ENCODE measurements around the gene PAK5. TPM values are rescaled to one million over a fixed set of nuclear protein-coding genes. Genes with fewer than 3 reads are reported as not detected.

Gene PAK5
- total and polyA plus RNA-seq, 9 of the 15 experiments (the other 6 are each of a cell fraction or from before 2014, with no cell fraction given): not detected

DNA sequence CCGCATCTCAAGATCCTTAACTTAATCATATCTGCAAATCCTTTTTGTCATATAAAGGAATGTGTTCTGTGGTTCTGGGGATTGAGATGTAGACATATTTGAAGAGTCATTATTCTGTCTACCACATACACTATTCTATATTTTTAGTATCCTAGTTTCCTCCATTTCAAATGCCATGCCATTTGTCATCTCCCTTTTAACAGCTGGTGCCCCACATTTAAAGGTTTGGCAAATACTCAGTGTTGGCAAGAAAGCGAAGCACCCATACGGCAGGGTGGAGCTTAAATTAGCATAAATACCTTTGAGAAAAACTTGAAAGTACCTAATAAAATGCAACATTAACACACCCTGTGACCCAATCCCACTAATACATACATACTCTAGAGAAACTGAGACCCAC lies 31.7 kb downstream of the PAK5 start:
- no peak overlapping the region for H3K27ac ChIP-seq (ENCODE audit: extremely low read depth, low read depth, low read length)
- POLR2A ChIA-PET: no interaction called here
- 7% methylated on average over 3 of the region's 3 CpGs for WGBS (ENCODE audit: insufficient coverage, low coverage, missing lambda C conversion rate)
- H3K36me3 ChIP-seq (ENCODE audit: control insufficient read depth, insufficient read depth, low read length): no peaks in the 10 kb centered on the region
- in situ Hi-C loops (cut with MboI): no loop called here
- H3K9ac ChIP-seq (ENCODE audit: insufficient read depth in 1 of 2, low read depth in 2 of 2, low read length in 2 of 2): no peak overlapping the region
- DNase-seq (ENCODE audit: extremely low read depth in 1 of 4, low spot score in 3 of 4) (no peak), FAIRE-seq (no peak), ATAC-seq (no peak)
- H4K20me1 ChIP-seq (replicated peaks; ENCODE audit: control insufficient read depth, insufficient read depth, low read length): no peaks in the 10 kb centered on the region
- CTCF ChIA-PET (ENCODE audit: low intra/inter-chr PET ratio): no interaction called here
- H3K4me1 ChIP-seq (replicated peaks in 1 of 2; ENCODE audit: control insufficient read depth in 2 of 2, insufficient read depth in 2 of 2, low read length in 2 of 2): no peaks in the 10 kb centered on the region
- H3K27me3 ChIP-seq (ENCODE audit: control insufficient read depth in 2 of 2, insufficient read depth in 2 of 2, low read length in 2 of 2): no peaks in the 10 kb centered on the region
- no peak overlapping the region for H3K4me2 ChIP-seq (ENCODE audit: insufficient read depth, low read length)
- no peaks in the 10 kb centered on the region for H3K9me3 ChIP-seq (replicated peaks; ENCODE audit: control insufficient read depth, insufficient read depth, low read depth, low read length)
- H3K4me3 ChIP-seq: no peak overlapping the region
- H3K9me1 ChIP-seq (ENCODE audit: control insufficient read depth, insufficient read depth, low read length): no peaks in the 10 kb centered on the region
- intact Hi-C loops (cut with micrococcal nuclease): no loop called here
- H2AFZ ChIP-seq (ENCODE audit: low read depth, low read length): no peak overlapping the region
- BruUV-seq (replicated peaks): no TSS peak
- H3K79me2 ChIP-seq (ENCODE audit: control insufficient read depth, insufficient read depth, low read length): no peaks in the 10 kb centered on the region
- TF ChIP-seq RBM14 (IDR thresholded peaks at IDR 0.05; ENCODE audit: borderline replicate concordance, insufficient read depth, low read depth, low read length) (no peak), NR2F6 (CRISPR knock-in tag; IDR thresholded peaks at IDR 0.05) (no peak), HNRNPH1 (optimal IDR thresholded peaks at IDR 0.05; ENCODE audit: low read depth, low read length) (no peak), HOXB6 (CRISPR knock-in tag; IDR thresholded peaks at IDR 0.05; ENCODE audit: borderline replicate concordance) (no peak), ZNF253 (CRISPR knock-in tag; conservative IDR thresholded peaks at IDR 0.05) (no peak), RBM34 (IDR thresholded peaks at IDR 0.05; ENCODE audit: borderline replicate concordance, insufficient read depth, low read length) (no peak), NCOA6 (IDR thresholded peaks at IDR 0.05) (no peak), MEF2A (IDR thresholded peaks at IDR 0.05; ENCODE audit: control insufficient read depth, low read depth, low read length) (no peak), DMBX1 (CRISPR knock-in tag; IDR thresholded peaks at IDR 0.05; ENCODE audit: borderline replicate concordance) (no peak)
- TF ChIP-seq, protein P1, sequence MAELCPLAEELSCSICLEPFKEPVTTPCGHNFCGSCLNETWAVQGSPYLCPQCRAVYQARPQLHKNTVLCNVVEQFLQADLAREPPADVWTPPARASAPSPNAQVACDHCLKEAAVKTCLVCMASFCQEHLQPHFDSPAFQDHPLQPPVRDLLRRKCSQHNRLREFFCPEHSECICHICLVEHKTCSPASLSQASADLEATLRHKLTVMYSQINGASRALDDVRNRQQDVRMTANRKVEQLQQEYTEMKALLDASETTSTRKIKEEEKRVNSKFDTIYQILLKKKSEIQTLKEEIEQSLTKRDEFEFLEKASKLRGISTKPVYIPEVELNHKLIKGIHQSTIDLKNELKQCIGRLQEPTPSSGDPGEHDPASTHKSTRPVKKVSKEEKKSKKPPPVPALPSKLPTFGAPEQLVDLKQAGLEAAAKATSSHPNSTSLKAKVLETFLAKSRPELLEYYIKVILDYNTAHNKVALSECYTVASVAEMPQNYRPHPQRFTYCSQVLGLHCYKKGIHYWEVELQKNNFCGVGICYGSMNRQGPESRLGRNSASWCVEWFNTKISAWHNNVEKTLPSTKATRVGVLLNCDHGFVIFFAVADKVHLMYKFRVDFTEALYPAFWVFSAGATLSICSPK (IDR thresholded peaks at IDR 0.05; ENCODE audit: borderline replicate concordance): no peak
- TF ChIP-seq, protein P2, sequence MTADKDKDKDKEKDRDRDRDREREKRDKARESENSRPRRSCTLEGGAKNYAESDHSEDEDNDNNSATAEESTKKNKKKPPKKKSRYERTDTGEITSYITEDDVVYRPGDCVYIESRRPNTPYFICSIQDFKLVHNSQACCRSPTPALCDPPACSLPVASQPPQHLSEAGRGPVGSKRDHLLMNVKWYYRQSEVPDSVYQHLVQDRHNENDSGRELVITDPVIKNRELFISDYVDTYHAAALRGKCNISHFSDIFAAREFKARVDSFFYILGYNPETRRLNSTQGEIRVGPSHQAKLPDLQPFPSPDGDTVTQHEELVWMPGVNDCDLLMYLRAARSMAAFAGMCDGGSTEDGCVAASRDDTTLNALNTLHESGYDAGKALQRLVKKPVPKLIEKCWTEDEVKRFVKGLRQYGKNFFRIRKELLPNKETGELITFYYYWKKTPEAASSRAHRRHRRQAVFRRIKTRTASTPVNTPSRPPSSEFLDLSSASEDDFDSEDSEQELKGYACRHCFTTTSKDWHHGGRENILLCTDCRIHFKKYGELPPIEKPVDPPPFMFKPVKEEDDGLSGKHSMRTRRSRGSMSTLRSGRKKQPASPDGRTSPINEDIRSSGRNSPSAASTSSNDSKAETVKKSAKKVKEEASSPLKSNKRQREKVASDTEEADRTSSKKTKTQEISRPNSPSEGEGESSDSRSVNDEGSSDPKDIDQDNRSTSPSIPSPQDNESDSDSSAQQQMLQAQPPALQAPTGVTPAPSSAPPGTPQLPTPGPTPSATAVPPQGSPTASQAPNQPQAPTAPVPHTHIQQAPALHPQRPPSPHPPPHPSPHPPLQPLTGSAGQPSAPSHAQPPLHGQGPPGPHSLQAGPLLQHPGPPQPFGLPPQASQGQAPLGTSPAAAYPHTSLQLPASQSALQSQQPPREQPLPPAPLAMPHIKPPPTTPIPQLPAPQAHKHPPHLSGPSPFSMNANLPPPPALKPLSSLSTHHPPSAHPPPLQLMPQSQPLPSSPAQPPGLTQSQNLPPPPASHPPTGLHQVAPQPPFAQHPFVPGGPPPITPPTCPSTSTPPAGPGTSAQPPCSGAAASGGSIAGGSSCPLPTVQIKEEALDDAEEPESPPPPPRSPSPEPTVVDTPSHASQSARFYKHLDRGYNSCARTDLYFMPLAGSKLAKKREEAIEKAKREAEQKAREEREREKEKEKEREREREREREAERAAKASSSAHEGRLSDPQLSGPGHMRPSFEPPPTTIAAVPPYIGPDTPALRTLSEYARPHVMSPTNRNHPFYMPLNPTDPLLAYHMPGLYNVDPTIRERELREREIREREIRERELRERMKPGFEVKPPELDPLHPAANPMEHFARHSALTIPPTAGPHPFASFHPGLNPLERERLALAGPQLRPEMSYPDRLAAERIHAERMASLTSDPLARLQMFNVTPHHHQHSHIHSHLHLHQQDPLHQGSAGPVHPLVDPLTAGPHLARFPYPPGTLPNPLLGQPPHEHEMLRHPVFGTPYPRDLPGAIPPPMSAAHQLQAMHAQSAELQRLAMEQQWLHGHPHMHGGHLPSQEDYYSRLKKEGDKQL (CRISPR knock-in tag; IDR thresholded peaks at IDR 0.05; ENCODE audit: borderline replicate concordance): no peak
- TF ChIP-seq, protein P3, sequence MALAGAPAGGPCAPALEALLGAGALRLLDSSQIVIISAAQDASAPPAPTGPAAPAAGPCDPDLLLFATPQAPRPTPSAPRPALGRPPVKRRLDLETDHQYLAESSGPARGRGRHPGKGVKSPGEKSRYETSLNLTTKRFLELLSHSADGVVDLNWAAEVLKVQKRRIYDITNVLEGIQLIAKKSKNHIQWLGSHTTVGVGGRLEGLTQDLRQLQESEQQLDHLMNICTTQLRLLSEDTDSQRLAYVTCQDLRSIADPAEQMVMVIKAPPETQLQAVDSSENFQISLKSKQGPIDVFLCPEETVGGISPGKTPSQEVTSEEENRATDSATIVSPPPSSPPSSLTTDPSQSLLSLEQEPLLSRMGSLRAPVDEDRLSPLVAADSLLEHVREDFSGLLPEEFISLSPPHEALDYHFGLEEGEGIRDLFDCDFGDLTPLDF (CRISPR knock-in tag; IDR thresholded peaks at IDR 0.05): no peak
- TF ChIP-seq, protein P4, sequence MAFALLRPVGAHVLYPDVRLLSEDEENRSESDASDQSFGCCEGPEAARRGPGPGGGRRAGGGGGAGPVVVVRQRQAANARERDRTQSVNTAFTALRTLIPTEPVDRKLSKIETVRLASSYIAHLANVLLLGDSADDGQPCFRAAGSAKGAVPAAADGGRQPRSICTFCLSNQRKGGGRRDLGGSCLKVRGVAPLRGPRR (CRISPR knock-in tag; IDR thresholded peaks at IDR 0.05): no peak
